Measurements from ENCODE around the gene FKRP.

GRCh38 chr19:46784262-46785053 is 38.6 kb downstream of the FKRP start:
- TF ChIP-seq CTCF (conservative IDR thresholded peaks at IDR 0.05) (peak; percentile 67), EZH2 (IDR thresholded peaks at IDR 0.05; ENCODE audit: low read depth) (no peak)

All from PC-9 (cell line).